NCI-H748 treated with DMSO at 0.1 percent for 48 hours (cell line): ENCODE measurements around the gene UBE2O.

ENCODE experiments used
- DNase-seq: peaks from one replicate; lab custom pipeline; 2025; lab: John Stamatoyannopoulos, UW

The UBE2O gene

GRCh38 chr17:76452660-76453430 lies at the start of gene UBE2O:
Gene UBE2O, minus strand, starts transcription at chr17:76453152. Its CDS starts 11 bp downstream, at chr17:76453141.
- peak; percentile 82 for DNase-seq

- DNase-seq = no peak
Measured at GRCh38 chr17:76501827-76502307, 48.9 kb upstream of the UBE2O start.

- DNase-seq = peak; percentile 27
Measured at GRCh38 chr17:76501018-76501826, 48.3 kb upstream of the UBE2O start, which contains the start of gene RHBDF2. Gene RHBDF2, minus strand, starts transcription at chr17:76501423. Its CDS starts 19,899 bp downstream, at chr17:76481524.

- DNase-seq = no peak
Measured at GRCh38 chr17:76500747-76501017, 47.7 kb upstream of the UBE2O start.

GRCh38 chr17:76500074-76500746 lies 47.3 kb upstream of the UBE2O start:
- no peak for DNase-seq

GRCh38 chr17:76499267-76499667 lies 46.3 kb upstream of the UBE2O start:
- DNase-seq = no peak

- DNase-seq = no peak
Measured at GRCh38 chr17:76498876-76499251, 45.9 kb upstream of the UBE2O start.

- DNase-seq = no peak
Measured at GRCh38 chr17:76497979-76498875, 45.3 kb upstream of the UBE2O start.

GRCh38 chr17:76497699-76497978 lies 44.7 kb upstream of the UBE2O start:
- DNase-seq = no peak

GRCh38 chr17:76496464-76496863 lies 43.5 kb upstream of the UBE2O start:
- no peak for DNase-seq

GRCh38 chr17:76495663-76496400 lies 42.9 kb upstream of the UBE2O start:
- no peak for DNase-seq

GRCh38 chr17:76493505-76494167 lies 40.7 kb upstream of the UBE2O start:
- no peak for DNase-seq

- DNase-seq = no peak
Measured at GRCh38 chr17:76492989-76493501, 40.1 kb upstream of the UBE2O start.

- DNase-seq = no peak
Measured at GRCh38 chr17:76492123-76492988, 39.4 kb upstream of the UBE2O start.

- DNase-seq = no peak
Measured at GRCh38 chr17:76491271-76492122, 38.5 kb upstream of the UBE2O start.

- no peak for DNase-seq
Measured at GRCh38 chr17:76490112-76490710, 37.3 kb upstream of the UBE2O start.

- no peak for DNase-seq
Measured at GRCh38 chr17:76487451-76488192, 34.7 kb upstream of the UBE2O start.
